GM23338 (cell line): Measurements from ENCODE around the gene GBF1. TPM values are rescaled to one million over a fixed set of nuclear protein-coding genes. Genes with fewer than 3 reads are reported as not detected.

ENCODE experiments used
- ATAC-seq: fragments of 200-7000 bp; cut with Tn5 transposase; 3 replicates; pipeline ENCODE4 v1.9.1; 2020
- DNase-seq: peaks from one replicate; pipeline ENCODE4 v3.0.0-alpha.2; 2015; ENCODE audit warnings: low spot score
- H2AFZ ChIP-seq: fragments of 200-600 bp; sonication (generic); 2 replicates; pipeline ENCODE4 v1.8.0; 2016; ENCODE audit warnings: antibody characterized with exemption, mild to moderate bottlenecking, moderate library complexity
- H3F3A ChIP-seq: fragments of 200-600 bp; sonication (generic); replicated peaks from 2 replicates; pipeline ENCODE4 v1.8.0; 2017; ENCODE audit warnings: antibody characterized with exemption, mixed run types, low read depth
- H3K27ac ChIP-seq: fragments of 200-600 bp; sonication (generic); 2 replicates; pipeline ENCODE4 v1.6.1; 2016; ENCODE audit warnings: low read depth
- H3K27me3 ChIP-seq: fragments of 200-600 bp; sonication (generic); 2 replicates; pipeline ENCODE4 v1.8.0; 2016; ENCODE audit warnings: mild to moderate bottlenecking, mixed run types, moderate library complexity; ENCODE audit not compliant: insufficient read depth
- H3K36me3 ChIP-seq: fragments of 200-600 bp; sonication (generic); 2 replicates; pipeline ENCODE4 v1.8.0; 2016; ENCODE audit warnings: mild to moderate bottlenecking; ENCODE audit not compliant: insufficient read depth
- H3K4me1 ChIP-seq: fragments of 200-600 bp; sonication (generic); 2 replicates; pipeline ENCODE4 v1.8.0; 2016; ENCODE audit warnings: mild to moderate bottlenecking, moderate library complexity; ENCODE audit not compliant: insufficient read depth
- H3K4me2 ChIP-seq: fragments of 200-600 bp; sonication (generic); 2 replicates; pipeline ENCODE4 v1.7.1; 2017; ENCODE audit warnings: mixed run types
- H3K4me3 ChIP-seq: fragments of 200-600 bp; sonication (generic); 2 replicates; pipeline ENCODE4 v1.6.1; 2016; ENCODE audit warnings: mixed run types
- H3K79me2 ChIP-seq: fragments of 200-600 bp; sonication (generic); replicated peaks from 2 replicates; pipeline ENCODE4 v1.8.0; 2017; ENCODE audit warnings: mild to moderate bottlenecking; ENCODE audit not compliant: insufficient read depth
- H3K9me2 ChIP-seq: fragments of 200-600 bp; sonication (generic); 2 replicates; pipeline ENCODE4 v1.8.0; 2017; ENCODE audit not compliant: insufficient read depth
- H4K20me1 ChIP-seq: fragments of 200-600 bp; sonication (generic); replicated peaks from 2 replicates; pipeline ENCODE4 v1.8.0; 2017; ENCODE audit warnings: mild to moderate bottlenecking; ENCODE audit not compliant: insufficient read depth
- H3K27ac Mint-ChIP-seq: 2 replicates; pipeline ENCODE4 v1.8.0; 2020; ENCODE audit warnings: inconsistent platforms, mild to moderate bottlenecking, moderate library complexity, mixed read lengths
- H3K27me3 Mint-ChIP-seq: 3 replicates; pipeline ENCODE4 v1.8.0; 2022; ENCODE audit warnings: low read depth, mild to moderate bottlenecking, moderate library complexity, mixed read lengths, inconsistent platforms; ENCODE audit not compliant: insufficient read depth, poor library complexity
- H3K36me3 Mint-ChIP-seq: 3 replicates; pipeline ENCODE4 v1.8.0; 2021; ENCODE audit warnings: low read depth, mild to moderate bottlenecking, inconsistent platforms, moderate library complexity, mixed read lengths
- H3K4me1 Mint-ChIP-seq: 3 replicates; pipeline ENCODE4 v1.8.0; 2020; ENCODE audit warnings: mild to moderate bottlenecking, inconsistent platforms, mixed read lengths
- H3K4me3 Mint-ChIP-seq: 3 replicates; pipeline ENCODE4 v1.8.0; 2021; ENCODE audit warnings: moderate library complexity, mild to moderate bottlenecking, inconsistent platforms, mixed read lengths
- H3K9me3 Mint-ChIP-seq: 3 replicates; pipeline ENCODE4 v1.8.0; 2020; ENCODE audit warnings: moderate library complexity, mild to moderate bottlenecking, inconsistent platforms, mixed read lengths
- CREB1 ChIP-seq: fragments of 250-450 bp; sonication (Bioruptor Pico); IDR thresholded peaks from 2 replicates; pipeline ENCODE4 v1.5.0; 2020; ENCODE audit warnings: low read depth, mild to moderate bottlenecking, moderate library complexity
- EZH2 ChIP-seq: fragments of 200-600 bp; sonication (generic); IDR thresholded peaks from one replicate; pipeline ENCODE4 v1.8.0; 2017; ENCODE audit warnings: antibody characterized with exemption, mild to moderate bottlenecking, low read depth; ENCODE audit not compliant: unreplicated experiment
- EZH2phosphoT487 ChIP-seq: fragments of 200-600 bp; sonication (generic); IDR thresholded peaks from one replicate; pipeline ENCODE4 v1.8.1; 2018; ENCODE audit warnings: antibody characterized with exemption; ENCODE audit not compliant: unreplicated experiment
- JUNB ChIP-seq: IDR thresholded peaks from one replicate; pipeline ENCODE4 v1.6.1; 2016; ENCODE audit warnings: antibody characterized with exemption; ENCODE audit not compliant: unreplicated experiment
- polyA plus RNA-seq: library from polyadenylated mRNA; unstranded; fragments of >200 nt; fragmentation: Nextera tagmentation; extraction: Ambion mirVana; gene quantifications from 2 replicates; pipeline ENCODE4 v1.2.1, GENCODE V29; 2016
- total RNA-seq: library from RNA; depleted of rRNA; stranded (reverse); fragments of >200 nt; shearing (Covaris generic); gene quantifications from 2 replicates; pipeline ENCODE4 v1.2.3, GENCODE V29; 2014
- TF ChIP-seq, protein P1 (sequence below): IDR thresholded peaks from one replicate; pipeline ENCODE4 v1.6.1; 2018; ENCODE audit warnings: antibody characterized with exemption; ENCODE audit not compliant: unreplicated experiment

Gene GBF1
- total and polyA plus RNA-seq, 2 experiments from 2014 or later, result 6.5 to 27.2 TPM

DNA sequence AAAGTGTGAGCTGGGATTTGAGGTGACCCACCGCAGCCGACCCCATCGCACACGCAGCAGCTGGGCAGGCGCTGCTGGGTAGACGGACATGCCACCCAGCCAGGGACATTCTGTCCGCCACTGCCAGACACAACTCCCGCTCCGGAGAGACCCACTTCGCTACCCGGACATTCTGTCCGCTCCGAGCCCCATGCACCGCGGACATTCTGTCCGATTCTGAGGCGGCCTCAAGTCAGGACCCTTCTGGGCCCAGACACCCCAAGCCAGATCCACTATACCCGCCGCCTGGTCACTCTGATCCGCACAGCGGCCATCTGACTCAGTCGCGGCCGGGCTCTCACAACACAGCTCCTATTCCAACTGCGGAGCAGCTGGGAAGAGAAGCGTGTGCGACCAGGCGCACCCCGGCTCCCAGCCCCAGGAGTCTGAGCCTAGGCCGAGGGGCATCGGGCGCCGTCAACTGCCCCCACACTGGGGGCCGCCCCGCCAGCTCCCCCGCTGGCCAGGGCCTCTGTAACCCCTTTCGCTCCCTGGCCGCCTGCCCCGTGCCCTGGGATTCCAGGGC lies 4.8 kb upstream of the GBF1 start:
- H3K4me3 Mint-ChIP-seq, result peak overlapping the region; percentile 80
- no peak overlapping the region for H3K27ac ChIP-seq
- peak overlapping the region; percentile 98 for H3K4me2 ChIP-seq
- H3K79me2 ChIP-seq, result no peaks in the 10 kb centered on the region
- H3K9me3 Mint-ChIP-seq, result no peaks in the 10 kb centered on the region; the same call in 2 of the 3 replicates
- H3K27ac Mint-ChIP-seq, result no peak overlapping the region
- peaks cover 68% of the 10 kb centered on the region for H3K27me3 Mint-ChIP-seq
- H2AFZ ChIP-seq, result peak overlapping the region; percentile 100
- no peaks in the 10 kb centered on the region; the same call in 2 of the 3 replicates for H3K36me3 Mint-ChIP-seq
- H3K9me2 ChIP-seq, result no peaks in the 10 kb centered on the region
- ATAC-seq (peak; percentile 7), DNase-seq (peak; percentile 48)
- H3K4me1 Mint-ChIP-seq, result peaks cover 17% of the 10 kb centered on the region
- no peaks in the 10 kb centered on the region; the same call in 1 of the 2 replicates for H3K4me1 ChIP-seq
- H3K27me3 ChIP-seq, result peaks cover 85% of the 10 kb centered on the region
- H4K20me1 ChIP-seq, result no peaks in the 10 kb centered on the region; the same call in 1 of the 2 replicates
- no peaks in the 10 kb centered on the region for H3F3A ChIP-seq
- TF ChIP-seq CREB1 (CRISPR knock-in tag) (no peak), EZH2phosphoT487 (peak; percentile 23), EZH2 (peak; percentile 62)
- peak overlapping the region; percentile 77 for H3K4me3 ChIP-seq
- H3K36me3 ChIP-seq, result no peaks in the 10 kb centered on the region

DNA sequence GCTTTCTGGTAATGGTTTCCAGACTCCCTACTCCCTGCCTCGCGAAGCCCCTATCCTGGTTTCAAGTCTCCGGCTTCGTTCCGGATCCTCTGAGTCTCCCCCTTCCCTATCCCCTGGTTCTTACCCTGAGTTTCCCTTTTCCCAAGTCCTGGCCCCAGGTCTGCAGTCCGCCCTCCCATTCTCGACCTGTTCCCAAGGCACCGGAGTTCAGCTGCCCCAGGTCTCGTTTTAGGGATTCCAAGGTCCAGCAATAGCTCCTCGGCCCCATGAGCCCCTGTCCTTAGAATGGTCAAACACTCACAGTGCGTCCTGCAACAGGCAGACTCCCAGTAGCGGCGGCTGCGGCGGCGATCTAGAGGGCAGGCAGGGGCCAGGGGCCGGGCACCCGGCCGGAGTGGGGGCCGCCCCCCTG lies 4.3 kb upstream of the GBF1 start:
- Histone ChIP-seq H3K27ac (no peak overlapping the region), H3K9me2 (no peaks in the 10 kb centered on the region), H3K4me1 (peaks cover 1% of the 10 kb centered on the region; the same call in 1 of the 2 replicates), H4K20me1 (peaks cover 2% of the 10 kb centered on the region), H2AFZ (peak overlapping the region; percentile 100), H3F3A (no peaks in the 10 kb centered on the region), H3K27me3 (peaks cover 80% of the 10 kb centered on the region), H3K79me2 (peaks cover 3% of the 10 kb centered on the region), H3K36me3 (no peaks in the 10 kb centered on the region), H3K4me2 (peak overlapping the region; percentile 98), H3K4me3 (peak overlapping the region; percentile 77)
- DNase-seq, result no peak
- peak; percentile 17 for ATAC-seq
- TF ChIP-seq JUNB (no peak), EZH2 (peak; percentile 50), EZH2phosphoT487 (no peak)
- TF ChIP-seq, protein P1, sequence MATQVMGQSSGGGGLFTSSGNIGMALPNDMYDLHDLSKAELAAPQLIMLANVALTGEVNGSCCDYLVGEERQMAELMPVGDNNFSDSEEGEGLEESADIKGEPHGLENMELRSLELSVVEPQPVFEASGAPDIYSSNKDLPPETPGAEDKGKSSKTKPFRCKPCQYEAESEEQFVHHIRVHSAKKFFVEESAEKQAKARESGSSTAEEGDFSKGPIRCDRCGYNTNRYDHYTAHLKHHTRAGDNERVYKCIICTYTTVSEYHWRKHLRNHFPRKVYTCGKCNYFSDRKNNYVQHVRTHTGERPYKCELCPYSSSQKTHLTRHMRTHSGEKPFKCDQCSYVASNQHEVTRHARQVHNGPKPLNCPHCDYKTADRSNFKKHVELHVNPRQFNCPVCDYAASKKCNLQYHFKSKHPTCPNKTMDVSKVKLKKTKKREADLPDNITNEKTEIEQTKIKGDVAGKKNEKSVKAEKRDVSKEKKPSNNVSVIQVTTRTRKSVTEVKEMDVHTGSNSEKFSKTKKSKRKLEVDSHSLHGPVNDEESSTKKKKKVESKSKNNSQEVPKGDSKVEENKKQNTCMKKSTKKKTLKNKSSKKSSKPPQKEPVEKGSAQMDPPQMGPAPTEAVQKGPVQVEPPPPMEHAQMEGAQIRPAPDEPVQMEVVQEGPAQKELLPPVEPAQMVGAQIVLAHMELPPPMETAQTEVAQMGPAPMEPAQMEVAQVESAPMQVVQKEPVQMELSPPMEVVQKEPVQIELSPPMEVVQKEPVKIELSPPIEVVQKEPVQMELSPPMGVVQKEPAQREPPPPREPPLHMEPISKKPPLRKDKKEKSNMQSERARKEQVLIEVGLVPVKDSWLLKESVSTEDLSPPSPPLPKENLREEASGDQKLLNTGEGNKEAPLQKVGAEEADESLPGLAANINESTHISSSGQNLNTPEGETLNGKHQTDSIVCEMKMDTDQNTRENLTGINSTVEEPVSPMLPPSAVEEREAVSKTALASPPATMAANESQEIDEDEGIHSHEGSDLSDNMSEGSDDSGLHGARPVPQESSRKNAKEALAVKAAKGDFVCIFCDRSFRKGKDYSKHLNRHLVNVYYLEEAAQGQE, result no peak
- Mint-ChIP-seq H3K4me1 (peaks cover 17% of the 10 kb centered on the region), H3K9me3 (no peaks in the 10 kb centered on the region; the same call in 2 of the 3 replicates), H3K27ac (no peak overlapping the region), H3K4me3 (peak overlapping the region; percentile 80), H3K27me3 (peaks cover 65% of the 10 kb centered on the region), H3K36me3 (no peaks in the 10 kb centered on the region; the same call in 2 of the 3 replicates)
